HPDE6-E6E7 (cell line): ENCODE results near the gene LY6G6D.

ENCODE experiments used
- DNase-seq: peaks from one replicate; pipeline ENCODE4 v3.0.0; 2011; ENCODE audit warnings: missing footprints; ENCODE audit errors: extremely low spot score

LY6G6D gene

DNA sequence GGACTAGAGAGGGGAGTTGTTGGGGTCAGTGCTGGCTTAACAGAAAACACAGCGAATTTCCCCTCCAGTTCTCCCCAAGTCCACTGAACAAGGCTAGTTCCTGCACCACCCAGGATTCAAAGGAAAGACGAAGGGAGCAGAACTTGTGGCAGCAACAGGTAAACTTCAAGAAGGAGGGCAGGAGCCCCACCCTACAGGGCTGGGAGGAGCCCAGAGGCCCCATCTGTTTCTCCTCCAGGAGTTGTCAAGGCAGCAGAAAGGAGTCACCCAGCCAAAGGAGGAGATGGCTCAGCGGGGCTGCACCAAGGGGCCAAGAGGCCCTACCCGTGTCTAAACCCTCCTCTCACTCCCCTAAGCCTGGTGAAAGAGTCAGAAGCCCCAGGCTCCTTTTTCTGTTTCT lies 49.0 kb downstream of the LY6G6D start:
- no peak for DNase-seq

DNA sequence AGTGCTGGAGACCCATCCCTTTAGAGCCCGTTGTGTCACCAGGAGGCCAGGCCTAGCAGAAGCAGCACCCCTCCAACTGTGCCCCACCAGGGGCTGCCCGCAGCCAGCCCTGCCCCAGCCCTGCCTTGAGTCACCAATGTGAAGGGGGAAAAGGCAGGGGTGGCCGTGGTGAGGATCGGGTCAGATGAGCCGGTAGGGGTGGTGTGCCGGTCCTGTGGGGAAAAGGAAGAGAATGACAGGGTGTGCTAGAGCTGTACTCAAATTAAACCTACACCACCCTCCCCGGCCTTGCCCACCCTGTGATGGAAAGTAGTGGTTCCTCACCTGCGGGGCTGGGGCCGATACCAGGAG lies 50.4 kb downstream of the LY6G6D start:
- no peak for DNase-seq

DNA sequence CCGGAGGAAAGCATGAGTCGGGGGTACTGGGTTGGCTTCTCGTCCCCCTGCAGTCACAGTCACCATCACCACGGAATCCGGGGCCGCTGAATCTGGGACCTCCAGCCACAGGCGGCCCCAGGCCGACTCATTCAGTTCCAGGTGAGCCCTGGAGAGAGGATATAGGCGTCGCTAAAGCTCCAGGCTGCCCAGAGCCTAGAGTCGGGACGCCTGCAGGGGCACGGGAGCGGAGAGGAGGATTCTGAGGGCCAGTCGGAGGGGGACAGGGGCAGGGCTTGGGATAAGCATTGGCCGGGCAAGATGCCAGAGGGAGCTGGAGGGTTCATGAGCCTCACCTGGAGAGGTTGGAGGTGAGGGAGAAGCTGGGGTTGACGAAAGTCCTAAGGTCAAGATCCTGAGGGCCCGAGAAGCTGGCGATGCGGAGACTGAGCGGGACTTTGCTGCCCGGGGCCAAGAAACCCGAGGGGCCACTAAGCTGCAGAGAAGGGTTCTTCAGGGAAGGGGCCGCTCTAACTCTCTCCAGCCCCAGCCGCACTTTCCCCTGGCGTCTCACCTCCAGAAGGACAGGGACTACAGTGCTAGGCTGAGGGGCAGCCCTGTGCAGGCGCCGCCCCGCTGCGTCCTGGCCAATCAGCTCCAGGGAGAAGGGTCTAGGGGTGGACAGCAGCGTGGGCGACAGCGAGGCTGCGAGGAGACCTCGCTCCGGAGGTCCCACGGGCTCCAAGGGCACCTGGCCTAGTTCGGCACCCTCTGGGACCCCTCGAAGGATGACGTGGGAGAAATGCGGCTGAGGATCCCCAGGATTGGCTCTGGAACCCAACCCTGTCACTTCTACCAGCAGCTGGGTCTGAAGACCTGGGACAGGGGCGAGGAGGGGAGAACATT lies 51.0 kb downstream of the LY6G6D start:
- no peak for DNase-seq

DNA sequence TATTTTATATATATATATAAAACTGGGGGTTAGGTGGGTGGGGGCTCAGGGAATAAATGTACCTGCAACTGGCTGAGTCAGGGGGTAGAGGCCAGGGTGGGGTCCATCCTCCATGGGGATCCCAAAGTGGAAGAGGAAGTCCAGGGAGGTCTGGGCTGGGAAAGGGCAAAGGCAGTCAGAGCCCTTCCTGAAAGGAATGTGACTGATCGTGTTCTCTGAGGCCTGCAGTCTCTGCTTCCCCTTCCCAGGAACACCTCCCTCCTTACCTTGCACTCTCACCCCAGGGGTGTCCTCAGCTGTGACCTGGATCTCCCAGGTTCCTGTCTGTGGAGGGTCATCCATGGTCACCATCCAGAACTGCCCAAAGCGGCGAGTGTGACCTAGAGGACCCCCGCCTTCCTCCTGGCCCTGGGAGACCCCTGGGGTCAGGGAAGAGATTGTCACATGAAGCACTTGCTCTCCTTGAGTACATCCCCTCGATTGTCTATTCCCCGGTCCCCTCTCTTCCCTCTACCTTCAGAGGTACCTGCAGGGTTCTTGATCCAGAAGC lies 52.0 kb downstream of the LY6G6D start:
- no peak for DNase-seq
